Measurements from ENCODE around the gene CETP.

Gene CETP

DNA sequence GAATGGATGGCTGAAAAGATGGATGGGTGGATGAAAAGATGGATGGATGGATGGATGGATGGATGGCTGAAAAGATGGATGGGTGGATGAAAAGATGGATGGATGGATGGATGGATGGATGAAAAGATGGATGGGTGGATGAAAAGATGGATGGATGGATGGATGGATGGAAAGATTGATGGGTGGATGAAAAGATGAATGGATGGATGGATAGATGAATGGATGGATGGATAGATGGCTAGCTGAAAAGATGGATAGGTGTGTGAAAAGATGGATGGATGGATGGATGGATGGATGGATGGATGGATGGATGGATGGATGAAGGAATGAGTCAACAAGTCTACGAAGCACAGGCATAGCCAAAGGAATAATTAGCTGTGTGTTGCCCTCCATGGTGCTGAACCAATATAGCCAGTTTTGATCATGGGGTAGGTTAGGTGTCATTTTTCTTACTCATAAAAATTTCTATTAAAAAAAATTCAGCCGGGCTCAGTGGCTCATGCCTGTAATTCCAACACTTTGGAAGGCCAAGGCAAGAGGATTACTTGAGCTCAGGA lies 68.7 kb downstream of the CETP start:
- no peaks in the 10 kb centered on the region for H3K36me3 ChIP-seq (ENCODE audit: insufficient read depth, low read length)
- H3K4me1 ChIP-seq (ENCODE audit: insufficient read depth, low read length): peaks cover 6% of the 10 kb centered on the region
- H3K9ac ChIP-seq (ENCODE audit: low read depth, low read length): no peak overlapping the region
- H3K9me3 ChIP-seq (ENCODE audit: control insufficient read depth, insufficient read depth, low read length): no peaks in the 10 kb centered on the region

- Histone ChIP-seq H3K36me3 (ENCODE audit: insufficient read depth, low read length) (no peaks in the 10 kb centered on the region), H3K4me1 (ENCODE audit: insufficient read depth, low read length) (peaks cover 6% of the 10 kb centered on the region), H3K9me3 (ENCODE audit: control insufficient read depth, insufficient read depth, low read length) (no peaks in the 10 kb centered on the region), H3K9ac (ENCODE audit: low read depth, low read length) (no peak overlapping the region)
Measured at GRCh38 chr16:57031156-57031555, 69.4 kb downstream of the CETP start.

DNA sequence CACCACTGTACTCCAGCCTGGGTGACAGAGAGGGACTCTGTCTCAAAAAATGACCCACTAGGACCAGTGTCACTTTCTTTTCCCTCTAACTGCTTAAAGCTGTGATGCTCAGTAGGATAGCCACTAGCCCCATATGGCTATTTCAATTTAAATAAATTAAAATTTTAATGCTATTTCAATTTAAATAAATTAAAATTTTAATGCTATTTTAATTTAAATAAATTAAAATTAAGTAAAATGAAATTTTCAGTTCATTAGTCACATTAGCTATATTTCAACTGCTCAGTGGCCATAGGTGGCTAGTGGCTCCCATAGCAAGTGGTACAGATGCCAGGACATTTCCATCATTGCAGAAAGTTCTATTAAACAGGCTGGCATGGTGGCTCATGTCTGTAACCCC lies 70.6 kb downstream of the CETP start:
- peaks cover 6% of the 10 kb centered on the region for H3K4me1 ChIP-seq (ENCODE audit: insufficient read depth, low read length)
- H3K36me3 ChIP-seq (ENCODE audit: insufficient read depth, low read length): no peaks in the 10 kb centered on the region
- H3K9me3 ChIP-seq (ENCODE audit: control insufficient read depth, insufficient read depth, low read length): no peaks in the 10 kb centered on the region
- no peak overlapping the region for H3K9ac ChIP-seq (ENCODE audit: low read depth, low read length)

GRCh38 chr16:57032931-57033330 lies 71.2 kb downstream of the CETP start:
- no peak overlapping the region for H3K9ac ChIP-seq (ENCODE audit: low read depth, low read length)
- peaks cover 6% of the 10 kb centered on the region for H3K4me1 ChIP-seq (ENCODE audit: insufficient read depth, low read length)
- H3K36me3 ChIP-seq (ENCODE audit: insufficient read depth, low read length): no peaks in the 10 kb centered on the region
- no peaks in the 10 kb centered on the region for H3K9me3 ChIP-seq (ENCODE audit: control insufficient read depth, insufficient read depth, low read length)
